Measurements from ENCODE around the gene CCDC159.
A peak's percentile ranks its signal among the peaks of the same experiment; 100 is the strongest.
"Not testable (repeated sequence)": the region's sequence is repeated elsewhere in the genome, so short reads cannot be mapped to it uniquely, and the experiment has no call there.

CCDC159 gene

GRCh38 chr19:11338121-11338520 lies 8.2 kb upstream of the CCDC159 start:
- Histone ChIP-seq H3K27me3 (ENCODE audit: control insufficient read depth in 2 of 2, insufficient read depth in 2 of 2, low read length in 2 of 2) (no peaks in the 10 kb centered on the region), H3K4me3 (ENCODE audit: low read length in 2 of 2) (peak overlapping the region; percentile 76 to 77), H3K9ac (ENCODE audit: low read depth in 1 of 2, low read length in 2 of 2) (peak overlapping the region in 1 of 2 donors; percentile 79), H3K36me3 (ENCODE audit: control insufficient read depth in 2 of 2, insufficient read depth in 2 of 2, low read length in 2 of 2) (peaks cover 10 to 23% of the 10 kb centered on the region in 2 donors), H3K9me3 (ENCODE audit: control insufficient read depth in 2 of 2, low read length in 2 of 2) (no peaks in the 10 kb centered on the region), H3K4me1 (ENCODE audit: control insufficient read depth in 2 of 2, insufficient read depth in 2 of 2, low read length in 2 of 2) (peaks cover 16% of the 10 kb centered on the region in 2 donors), H3K27ac (ENCODE audit: low read depth in 2 of 2, low read length in 2 of 2) (peak overlapping the region in 1 of 2 donors; percentile 75)

GRCh38 chr19:11338569-11339253 lies 7.6 kb upstream of the CCDC159 start:
- H3K36me3 ChIP-seq (ENCODE audit: control insufficient read depth in 2 of 2, insufficient read depth in 2 of 2, low read length in 2 of 2): peaks cover 10 to 23% of the 10 kb centered on the region in 2 donors

GRCh38 chr19:11339254-11340098 lies 6.8 kb upstream of the CCDC159 start, which contains the start of gene RAB3D:
Gene RAB3D (minus strand): TSS chr19:11339657. CDS start chr19:11337399, 2,258 bp downstream.
- H3K9me3 ChIP-seq (ENCODE audit: control insufficient read depth in 2 of 2, low read length in 2 of 2): no peaks in the 10 kb centered on the region
- peak within 1 kb of the TSS; percentile 76 to 77 for H3K4me3 ChIP-seq (ENCODE audit: low read length in 2 of 2)
- peaks cover 16 to 22% of the 10 kb centered on the region in 2 donors for H3K4me1 ChIP-seq (ENCODE audit: control insufficient read depth in 2 of 2, insufficient read depth in 2 of 2, low read length in 2 of 2)
- peak within 1 kb of the TSS; percentile 63 to 79 for H3K9ac ChIP-seq (ENCODE audit: low read depth in 1 of 2, low read length in 2 of 2)
- H3K27ac ChIP-seq (ENCODE audit: low read depth in 2 of 2, low read length in 2 of 2): peak within 1 kb of the TSS; percentile 67 to 75
- peaks cover 10 to 20% of the 10 kb centered on the region in 2 donors for H3K36me3 ChIP-seq (ENCODE audit: control insufficient read depth in 2 of 2, insufficient read depth in 2 of 2, low read length in 2 of 2)
- H3K27me3 ChIP-seq (ENCODE audit: control insufficient read depth in 2 of 2, insufficient read depth in 2 of 2, low read length in 2 of 2): no peaks in the 10 kb centered on the region

More at GRCh38 chr19:11338569-11339253, 7.6 kb upstream of the CCDC159 start:
- Histone ChIP-seq H3K9me3 (ENCODE audit: control insufficient read depth in 2 of 2, low read length in 2 of 2) (no peaks in the 10 kb centered on the region), H3K4me1 (ENCODE audit: control insufficient read depth in 2 of 2, insufficient read depth in 2 of 2, low read length in 2 of 2) (peaks cover 16% of the 10 kb centered on the region in 2 donors), H3K27ac (ENCODE audit: low read depth in 2 of 2, low read length in 2 of 2) (peak overlapping the region; percentile 67 to 75), H3K9ac (ENCODE audit: low read depth in 1 of 2, low read length in 2 of 2) (peak overlapping the region; percentile 49 to 79), H3K27me3 (ENCODE audit: control insufficient read depth in 2 of 2, insufficient read depth in 2 of 2, low read length in 2 of 2) (no peaks in the 10 kb centered on the region), H3K4me3 (ENCODE audit: low read length in 2 of 2) (peak overlapping the region; percentile 76 to 77)

- Histone ChIP-seq H3K36me3 (ENCODE audit: control insufficient read depth in 2 of 2, insufficient read depth in 2 of 2, low read length in 2 of 2) (peaks cover 8 to 18% of the 10 kb centered on the region in 2 donors), H3K4me1 (ENCODE audit: control insufficient read depth in 2 of 2, insufficient read depth in 2 of 2, low read length in 2 of 2) (peaks cover 17 to 26% of the 10 kb centered on the region in 2 donors), H3K27ac (ENCODE audit: low read depth in 2 of 2, low read length in 2 of 2) (peak overlapping the region; percentile 67 to 75), H3K9ac (ENCODE audit: low read depth in 1 of 2, low read length in 2 of 2) (peak overlapping the region in 1 of 2 donors; percentile 79), H3K4me3 (ENCODE audit: low read length in 2 of 2) (peak overlapping the region; percentile 76 to 77)
- not testable (repeated sequence) for H3K9me3 ChIP-seq (ENCODE audit: control insufficient read depth in 2 of 2, low read length in 2 of 2); H3K27me3 ChIP-seq (ENCODE audit: control insufficient read depth in 2 of 2, insufficient read depth in 2 of 2, low read length in 2 of 2)
These were observed 6.2 kb upstream of the CCDC159 start for GRCh38 chr19:11340099-11340467.

- Histone ChIP-seq H3K9ac (ENCODE audit: low read depth in 1 of 2, low read length in 2 of 2) (no peak overlapping the region), H3K27me3 (ENCODE audit: control insufficient read depth in 2 of 2, insufficient read depth in 2 of 2, low read length in 2 of 2) (no peaks in the 10 kb centered on the region), H3K27ac (ENCODE audit: low read depth in 2 of 2, low read length in 2 of 2) (no peak overlapping the region), H3K4me3 (ENCODE audit: low read length in 2 of 2) (no peak overlapping the region), H3K36me3 (ENCODE audit: control insufficient read depth in 2 of 2, insufficient read depth in 2 of 2, low read length in 2 of 2) (no peaks in the 10 kb centered on the region), H3K4me1 (ENCODE audit: control insufficient read depth in 2 of 2, insufficient read depth in 2 of 2, low read length in 2 of 2) (peaks cover 32 to 41% of the 10 kb centered on the region in 2 donors), H3K9me3 (ENCODE audit: control insufficient read depth in 2 of 2, low read length in 2 of 2) (no peaks in the 10 kb centered on the region)
These were observed 3.9 kb upstream of the CCDC159 start for GRCh38 chr19:11342429-11342828.

- Histone ChIP-seq H3K27ac (ENCODE audit: low read depth in 2 of 2, low read length in 2 of 2) (no peak overlapping the region), H3K9me3 (ENCODE audit: control insufficient read depth in 2 of 2, low read length in 2 of 2) (no peaks in the 10 kb centered on the region), H3K36me3 (ENCODE audit: control insufficient read depth in 2 of 2, insufficient read depth in 2 of 2, low read length in 2 of 2) (no peaks in the 10 kb centered on the region), H3K27me3 (ENCODE audit: control insufficient read depth in 2 of 2, insufficient read depth in 2 of 2, low read length in 2 of 2) (no peaks in the 10 kb centered on the region), H3K4me1 (ENCODE audit: control insufficient read depth in 2 of 2, insufficient read depth in 2 of 2, low read length in 2 of 2) (peaks cover 16 to 25% of the 10 kb centered on the region in 2 donors), H3K4me3 (ENCODE audit: low read length in 2 of 2) (peak overlapping the region; percentile 94 to 96), H3K9ac (ENCODE audit: low read depth in 1 of 2, low read length in 2 of 2) (peak overlapping the region; percentile 5 to 90)
These were observed 1.1 kb upstream of the CCDC159 start for GRCh38 chr19:11345122-11345803.

GRCh38 chr19:11347546-11348039 lies 1.3 kb downstream of the CCDC159 start:
- no peaks in the 10 kb centered on the region for H3K27me3 ChIP-seq (ENCODE audit: control insufficient read depth in 2 of 2, insufficient read depth in 2 of 2, low read length in 2 of 2)
- no peak overlapping the region for H3K4me3 ChIP-seq (ENCODE audit: low read length in 2 of 2)
- H3K9me3 ChIP-seq (ENCODE audit: control insufficient read depth in 2 of 2, low read length in 2 of 2): no peaks in the 10 kb centered on the region
- no peak overlapping the region for H3K27ac ChIP-seq (ENCODE audit: low read depth in 2 of 2, low read length in 2 of 2)
- H3K4me1 ChIP-seq (ENCODE audit: control insufficient read depth in 2 of 2, insufficient read depth in 2 of 2, low read length in 2 of 2): peaks cover 16 to 25% of the 10 kb centered on the region in 2 donors
- no peak overlapping the region for H3K9ac ChIP-seq (ENCODE audit: low read depth in 1 of 2, low read length in 2 of 2)
- H3K36me3 ChIP-seq (ENCODE audit: control insufficient read depth in 2 of 2, insufficient read depth in 2 of 2, low read length in 2 of 2): no peaks in the 10 kb centered on the region

GRCh38 chr19:11349171-11349570 lies 2.9 kb downstream of the CCDC159 start:
- Histone ChIP-seq H3K27me3 (ENCODE audit: control insufficient read depth in 2 of 2, insufficient read depth in 2 of 2, low read length in 2 of 2) (no peaks in the 10 kb centered on the region), H3K27ac (ENCODE audit: low read depth in 2 of 2, low read length in 2 of 2) (no peak overlapping the region), H3K9me3 (ENCODE audit: control insufficient read depth in 2 of 2, low read length in 2 of 2) (no peaks in the 10 kb centered on the region), H3K9ac (ENCODE audit: low read depth in 1 of 2, low read length in 2 of 2) (no peak overlapping the region), H3K4me3 (ENCODE audit: low read length in 2 of 2) (no peak overlapping the region), H3K4me1 (ENCODE audit: control insufficient read depth in 2 of 2, insufficient read depth in 2 of 2, low read length in 2 of 2) (peaks cover 16 to 21% of the 10 kb centered on the region in 2 donors), H3K36me3 (ENCODE audit: control insufficient read depth in 2 of 2, insufficient read depth in 2 of 2, low read length in 2 of 2) (no peaks in the 10 kb centered on the region)

GRCh38 chr19:11354102-11354501 lies 7.8 kb downstream of the CCDC159 start:
- not testable (repeated sequence) for H3K27ac ChIP-seq (ENCODE audit: low read depth in 2 of 2, low read length in 2 of 2); H3K4me1 ChIP-seq (ENCODE audit: control insufficient read depth in 2 of 2, insufficient read depth in 2 of 2, low read length in 2 of 2); H3K27me3 ChIP-seq (ENCODE audit: control insufficient read depth in 2 of 2, insufficient read depth in 2 of 2, low read length in 2 of 2); H3K9me3 ChIP-seq (ENCODE audit: control insufficient read depth in 2 of 2, low read length in 2 of 2); H3K9ac ChIP-seq (ENCODE audit: low read depth in 1 of 2, low read length in 2 of 2); H3K36me3 ChIP-seq (ENCODE audit: control insufficient read depth in 2 of 2, insufficient read depth in 2 of 2, low read length in 2 of 2); H3K4me3 ChIP-seq (ENCODE audit: low read length in 2 of 2)
